Upper lobe of right lung (tissue), 1 donor: ENCODE data around the gene RCC2. TPM values are rescaled to one million over a fixed set of nuclear protein-coding genes. Genes with fewer than 3 reads are reported as not detected.
"Not testable (repeated sequence)": the region's sequence is repeated elsewhere in the genome, so short reads cannot be mapped to it uniquely, and the experiment has no call there.

Source experiments
- ATAC-seq: fragments of 200-7000 bp; cut with Tn5 transposase; one replicate; pipeline ENCODE4 v1.9.1; 2020; ENCODE audit warnings: mild to moderate bottlenecking, moderate library complexity
- DNase-seq: peaks from one replicate; pipeline ENCODE4 v3.0.0-alpha.2; 2020
- H3K27ac ChIP-seq: fragments of 200-600 bp; one replicate; pipeline ENCODE4 v1.8.0; 2022
- H3K27me3 ChIP-seq: fragments of 200-600 bp; one replicate; pipeline ENCODE4 v1.8.0; 2022; ENCODE audit warnings: mild to moderate bottlenecking
- H3K36me3 ChIP-seq: fragments of 200-600 bp; one replicate; pipeline ENCODE4 v1.8.0; 2022
- H3K4me1 ChIP-seq: fragments of 200-600 bp; one replicate; pipeline ENCODE4 v1.8.0; 2022
- H3K4me3 ChIP-seq: fragments of 200-600 bp; one replicate; pipeline ENCODE4 v1.8.0; 2022; ENCODE audit warnings: mild to moderate bottlenecking
- H3K9me3 ChIP-seq: fragments of 200-600 bp; one replicate; pipeline ENCODE4 v1.8.0; 2022
- CTCF ChIP-seq: fragments of 200-600 bp; IDR thresholded peaks from one replicate; pipeline ENCODE4 v1.8.0; 2022; ENCODE audit warnings: antibody characterized with exemption
- intact Hi-C: fragments of 100-400 bp; cut with DNase I; formaldehyde crosslinking; loops from one replicate; pipeline ENCODE4 v1.11.0; 2022
- total RNA-seq: library from RNA; stranded (reverse); fragmentation: NEBNext Ultra II Directional; extraction: Animal tissue kit (Norgen Biotek cat#: 25700); gene quantifications from one replicate; pipeline ENCODE4 v1.2.1, GENCODE V29; 2021
- donor health status: DM: no; HTN: yes; CAD: no; lungs with severe emphysema.

The RCC2 gene
- total RNA-seq, 1 donor from 2014 or later: 48.6 TPM

GRCh38 chr1:17463991-17464390, 24.5 kb upstream of the RCC2 start:
- no peak for TF ChIP-seq CTCF
- ATAC-seq (no peak), DNase-seq (no peak)
- H3K27ac ChIP-seq: no peak overlapping the region
- intact Hi-C loops: no loop called here
- H3K4me3 ChIP-seq: no peak overlapping the region
- no peaks in the 10 kb centered on the region for H3K4me1 ChIP-seq
- H3K36me3 ChIP-seq: no peaks in the 10 kb centered on the region
- no peaks in the 10 kb centered on the region for H3K9me3 ChIP-seq
- peaks cover 9% of the 10 kb centered on the region for H3K27me3 ChIP-seq

- TF ChIP-seq CTCF: no peak
These were observed 23.2 kb upstream of the RCC2 start for GRCh38 chr1:17462669-17463068.

GRCh38 chr1:17460219-17460618, 20.7 kb upstream of the RCC2 start:
- ATAC-seq (no peak), DNase-seq (no peak)
- H3K4me3 ChIP-seq: no peak overlapping the region
- no peaks in the 10 kb centered on the region for H3K4me1 ChIP-seq
- TF ChIP-seq CTCF: no peak
- H3K9me3 ChIP-seq: no peaks in the 10 kb centered on the region
- H3K27ac ChIP-seq: no peak overlapping the region
- intact Hi-C loops: no loop called here
- H3K27me3 ChIP-seq: peaks cover 9% of the 10 kb centered on the region
- H3K36me3 ChIP-seq: no peaks in the 10 kb centered on the region

More at GRCh38 chr1:17462669-17463068, 23.2 kb upstream of the RCC2 start:
- peaks cover 9% of the 10 kb centered on the region for H3K27me3 ChIP-seq
- no peak overlapping the region for H3K4me3 ChIP-seq
- intact Hi-C loops: no loop called here
- no peak overlapping the region for H3K27ac ChIP-seq
- ATAC-seq (no peak), DNase-seq (no peak)
- no peaks in the 10 kb centered on the region for H3K4me1 ChIP-seq
- H3K36me3 ChIP-seq: no peaks in the 10 kb centered on the region
- no peaks in the 10 kb centered on the region for H3K9me3 ChIP-seq

- Histone ChIP-seq H3K27ac (no peak overlapping the region), H3K36me3 (no peaks in the 10 kb centered on the region), H3K4me1 (no peaks in the 10 kb centered on the region), H3K4me3 (no peak overlapping the region), H3K27me3 (peaks cover 9% of the 10 kb centered on the region), H3K9me3 (no peaks in the 10 kb centered on the region)
- ATAC-seq (no peak), DNase-seq (no peak)
- TF ChIP-seq CTCF: no peak
- intact Hi-C loops: no loop called here
These were observed 19.3 kb upstream of the RCC2 start for GRCh38 chr1:17458794-17459193.

GRCh38 chr1:17452686-17453085, 13.2 kb upstream of the RCC2 start:
- Histone ChIP-seq H3K4me3 (no peak overlapping the region), H3K36me3 (no peaks in the 10 kb centered on the region), H3K9me3 (no peaks in the 10 kb centered on the region), H3K4me1 (no peaks in the 10 kb centered on the region), H3K27ac (no peak overlapping the region), H3K27me3 (no peaks in the 10 kb centered on the region)
- ATAC-seq (no peak), DNase-seq (no peak)
- intact Hi-C loops: no loop called here
- no peak for TF ChIP-seq CTCF

- H3K27me3 ChIP-seq, H3K27ac ChIP-seq, H3K4me3 ChIP-seq, H3K36me3 ChIP-seq, DNase-seq, intact Hi-C loops, H3K4me1 ChIP-seq, ATAC-seq, H3K9me3 ChIP-seq: not testable (repeated sequence)
These were observed 12.7 kb upstream of the RCC2 start for GRCh38 chr1:17452203-17452602.
